HL-60/S4 treated with phorbol 12-myristate 13-acetate at 8.2 ng/mL for 4 days and 3 days (cell line): ENCODE results near the gene CHODL.

Source experiments
- in situ Hi-C: fragments of 300-500 bp; cut with MboI; formaldehyde crosslinking; loops from 2 replicates; pipeline ENCODE4 v1.15.0; 2022; ENCODE audit warnings: low sequenced_read_pairs

CHODL gene, protein sequence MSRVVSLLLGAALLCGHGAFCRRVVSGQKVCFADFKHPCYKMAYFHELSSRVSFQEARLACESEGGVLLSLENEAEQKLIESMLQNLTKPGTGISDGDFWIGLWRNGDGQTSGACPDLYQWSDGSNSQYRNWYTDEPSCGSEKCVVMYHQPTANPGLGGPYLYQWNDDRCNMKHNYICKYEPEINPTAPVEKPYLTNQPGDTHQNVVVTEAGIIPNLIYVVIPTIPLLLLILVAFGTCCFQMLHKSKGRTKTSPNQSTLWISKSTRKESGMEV

DNA sequence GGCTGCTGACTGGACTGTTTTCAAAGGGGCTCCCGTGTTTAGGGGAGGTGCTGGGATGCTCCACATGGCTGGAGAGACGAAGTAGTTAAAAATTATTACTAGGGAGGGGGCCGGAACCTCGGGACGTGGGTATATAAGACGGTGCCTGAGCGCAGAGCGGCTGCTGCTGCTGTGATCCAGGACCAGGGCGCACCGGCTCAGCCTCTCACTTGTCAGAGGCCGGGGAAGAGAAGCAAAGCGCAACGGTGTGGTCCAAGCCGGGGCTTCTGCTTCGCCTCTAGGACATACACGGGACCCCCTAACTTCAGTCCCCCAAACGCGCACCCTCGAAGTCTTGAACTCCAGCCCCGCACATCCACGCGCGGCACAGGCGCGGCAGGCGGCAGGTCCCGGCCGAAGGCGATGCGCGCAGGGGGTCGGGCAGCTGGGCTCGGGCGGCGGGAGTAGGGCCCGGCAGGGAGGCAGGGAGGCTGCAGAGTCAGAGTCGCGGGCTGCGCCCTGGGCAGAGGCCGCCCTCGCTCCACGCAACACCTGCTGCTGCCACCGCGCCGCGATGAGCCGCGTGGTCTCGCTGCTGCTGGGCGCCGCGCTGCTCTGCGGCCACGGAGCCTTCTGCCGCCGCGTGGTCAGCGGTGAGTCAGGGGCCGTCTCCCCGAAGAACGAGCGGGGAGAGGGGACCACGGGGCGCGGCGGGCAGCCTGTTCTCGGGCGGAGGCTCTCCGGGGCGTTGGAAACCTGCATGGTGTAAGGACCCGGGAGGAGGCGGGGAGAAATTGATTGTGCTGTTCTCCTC is at the start of gene CHODL:
Gene CHODL, plus strand, starts transcription at position 163 of the 793 bp plus-strand sequence. Its CDS starts 391 bp downstream, at position 554.
- in situ Hi-C loops = no loop called here

DNA sequence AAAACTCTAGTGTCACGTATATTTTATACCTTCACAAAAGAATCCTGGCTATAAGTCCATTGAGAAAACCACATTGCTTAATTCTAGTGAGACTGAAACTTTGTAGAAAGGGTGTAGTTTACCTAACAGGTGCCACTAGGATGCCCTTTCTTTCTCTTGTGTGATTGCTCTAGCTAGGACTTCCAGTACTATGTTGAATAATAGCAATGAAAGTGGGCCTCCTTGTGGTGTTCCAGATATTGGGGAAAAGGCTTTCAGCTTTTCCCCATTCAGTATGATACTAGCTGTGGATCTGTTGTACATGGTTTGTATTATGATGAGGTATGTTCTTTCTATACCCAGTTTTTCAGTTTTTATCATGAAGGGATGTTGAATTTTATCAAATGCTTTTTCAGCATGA is 39.7 kb upstream of the CHODL start:
- in situ Hi-C loops = no loop called here

DNA sequence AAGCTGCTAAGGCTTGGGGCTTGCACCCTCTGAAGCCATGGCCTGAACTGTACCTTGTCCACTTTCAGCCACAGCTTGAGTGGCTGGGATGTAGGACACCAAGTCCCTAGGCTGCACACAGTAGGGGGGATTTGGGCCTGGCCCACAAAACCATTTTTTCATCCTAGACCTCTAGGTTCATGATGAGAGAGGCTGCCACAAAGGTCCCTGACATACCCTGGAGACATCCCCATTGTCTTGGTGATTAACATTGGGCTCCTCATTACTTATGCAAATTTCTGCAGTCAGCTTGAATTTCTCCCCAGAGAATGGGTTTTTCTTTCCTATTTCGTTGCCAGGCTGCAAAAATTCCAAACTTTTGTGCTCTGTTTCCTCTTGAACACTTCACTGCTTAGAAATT is 26.3 kb upstream of the CHODL start:
- in situ Hi-C loops = no loop called here

DNA sequence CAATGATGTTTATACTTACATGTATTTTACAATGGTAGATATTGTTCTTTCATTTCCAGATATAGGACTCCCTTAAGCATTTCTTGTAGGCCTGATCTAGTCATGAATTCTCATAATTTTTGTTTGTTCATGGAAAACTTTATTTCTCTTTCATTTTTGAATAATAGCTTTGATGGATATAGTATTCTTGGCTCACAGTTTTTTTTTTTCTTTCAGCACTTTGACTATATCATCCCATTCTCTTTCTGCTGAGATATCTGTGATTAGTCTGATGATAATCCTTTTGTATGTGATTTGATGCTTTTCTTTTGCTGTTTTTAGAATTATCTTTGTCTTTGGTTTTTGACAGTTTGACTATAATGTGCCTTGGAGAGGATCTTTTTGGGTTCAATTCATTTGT is 24.1 kb upstream of the CHODL start:
- in situ Hi-C loops = no loop called here

DNA sequence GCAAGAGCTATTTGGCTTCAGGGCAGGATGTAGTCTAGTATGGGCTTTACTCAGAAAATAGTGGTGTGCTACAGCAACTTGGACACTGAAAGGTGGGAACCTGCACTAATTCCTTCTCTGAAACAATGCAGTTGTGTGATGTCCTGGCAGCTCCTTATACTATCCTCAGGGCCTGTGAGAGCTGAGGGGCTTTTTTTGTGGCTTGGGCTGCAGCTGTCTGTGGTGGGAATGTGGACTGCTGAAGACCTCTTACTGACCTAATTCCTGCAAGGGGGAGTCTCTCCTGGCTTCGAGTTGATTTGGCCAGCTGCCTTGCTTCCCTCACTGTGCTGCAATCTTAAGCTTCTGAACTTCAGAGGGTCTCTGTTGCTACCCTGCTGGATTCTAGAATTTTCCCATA is 22.3 kb upstream of the CHODL start:
- in situ Hi-C loops = no loop called here

DNA sequence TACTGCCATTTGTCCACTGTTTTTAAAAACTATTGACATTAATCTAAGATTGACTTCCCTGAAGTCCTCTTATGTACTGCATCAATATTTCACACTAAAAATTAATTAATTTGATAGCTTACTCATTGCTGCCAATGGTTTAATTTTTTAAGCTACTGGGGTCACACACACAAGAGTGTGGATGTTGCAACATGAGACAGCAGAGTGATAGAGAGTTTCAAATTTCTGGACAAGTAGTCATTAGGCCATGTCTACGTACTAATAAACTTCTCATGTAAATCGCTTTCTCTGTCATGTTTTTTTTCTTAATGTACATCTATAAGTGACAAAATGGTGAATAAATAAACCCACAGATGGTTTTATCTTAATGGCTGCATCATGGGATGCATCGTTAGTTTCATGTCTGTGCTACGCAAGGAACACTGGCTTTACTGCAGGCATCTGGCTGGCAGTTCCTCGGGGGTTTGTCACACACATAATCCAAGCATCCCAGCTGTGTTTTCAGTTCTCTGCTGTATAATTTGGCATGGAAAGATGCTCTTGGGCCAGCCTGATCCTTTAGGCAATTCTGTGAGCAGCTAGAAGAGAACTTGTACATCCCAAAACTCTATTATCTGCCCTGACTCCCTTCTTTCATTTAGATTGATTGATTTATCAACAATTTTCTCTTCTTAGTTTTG is 16.4 kb upstream of the CHODL start:
- in situ Hi-C loops = no loop called here

DNA sequence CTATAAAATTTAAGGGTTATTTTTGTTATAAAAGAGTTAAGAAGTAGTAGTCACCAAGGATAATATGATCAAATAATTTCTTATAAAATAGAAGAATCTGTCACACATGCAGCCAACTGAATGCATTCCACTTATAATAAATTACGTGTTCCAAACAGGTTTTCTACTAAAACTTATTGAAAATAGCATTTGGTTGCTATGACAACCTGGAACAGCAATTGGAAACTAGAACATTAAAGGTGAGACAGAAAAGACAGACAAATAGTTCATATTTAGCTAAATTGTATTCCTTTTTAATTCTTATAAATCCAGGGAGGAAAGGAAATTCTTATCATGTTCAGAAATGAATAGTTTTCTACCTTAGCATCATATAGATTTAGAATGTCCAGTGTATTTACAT is 9.1 kb upstream of the CHODL start:
- in situ Hi-C loops = no loop called here

DNA sequence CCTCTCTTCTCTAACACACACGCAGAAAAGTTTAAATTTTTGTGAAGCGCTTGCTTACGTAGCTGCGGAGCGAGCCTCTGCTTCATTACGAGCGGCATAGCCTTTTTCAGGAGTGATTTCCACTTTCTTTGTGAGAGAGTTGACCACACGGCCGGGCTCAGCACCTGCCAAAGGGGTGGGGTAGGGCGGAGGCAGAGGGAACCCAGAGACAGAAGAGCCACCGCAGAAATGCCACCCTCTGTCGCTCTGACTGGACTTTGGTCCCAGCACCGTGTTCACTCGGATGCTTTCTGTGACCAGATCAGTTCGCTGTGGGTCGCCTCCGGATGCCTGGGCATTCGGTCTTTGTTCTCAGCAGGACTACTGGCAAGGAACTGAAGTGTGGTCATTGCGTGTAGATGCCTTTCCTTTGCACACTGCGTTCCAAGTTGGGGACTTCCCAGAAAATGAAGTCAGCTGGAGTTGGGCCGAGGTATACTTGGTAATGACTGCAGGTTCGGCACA is 883 bp downstream of the CHODL start:
- in situ Hi-C loops = no loop called here

DNA sequence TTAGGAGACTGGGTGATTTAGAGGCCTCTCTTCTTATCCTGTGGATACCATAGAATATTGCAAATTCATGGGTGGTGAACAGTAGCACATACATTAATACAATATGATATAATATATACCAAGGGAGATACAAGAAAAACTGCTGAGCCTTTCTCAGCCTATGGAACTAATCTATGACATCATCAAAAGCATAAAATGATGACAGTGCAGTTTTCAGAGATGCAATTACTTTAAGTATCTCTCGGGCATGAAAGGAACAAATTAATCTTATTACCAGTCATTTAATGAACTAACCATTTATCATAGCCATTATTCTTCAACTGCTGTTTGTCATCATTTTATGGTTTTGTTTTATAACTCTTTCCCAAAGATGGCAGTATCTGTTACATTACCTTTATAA is 3.5 kb downstream of the CHODL start:
- in situ Hi-C loops = no loop called here

DNA sequence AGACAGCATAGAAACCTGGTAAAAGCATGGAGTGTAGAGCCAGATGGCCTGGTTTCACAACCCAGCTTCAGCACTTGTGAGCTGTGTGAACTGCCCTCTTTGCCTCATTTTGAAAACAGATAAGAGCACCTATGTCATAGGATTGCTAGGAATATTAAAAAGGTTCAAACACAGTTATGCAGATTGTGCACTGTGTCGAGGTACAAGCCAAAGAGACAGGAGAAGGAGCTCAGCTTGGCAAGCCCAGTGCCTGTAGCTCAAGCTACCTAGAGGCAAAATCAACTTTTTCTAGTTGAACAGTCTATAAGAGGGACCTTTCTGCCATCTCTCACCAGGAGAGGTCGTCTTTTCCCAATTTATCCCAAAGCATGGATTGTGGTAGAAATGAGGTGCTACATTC is 5.0 kb downstream of the CHODL start:
- in situ Hi-C loops = no loop called here

DNA sequence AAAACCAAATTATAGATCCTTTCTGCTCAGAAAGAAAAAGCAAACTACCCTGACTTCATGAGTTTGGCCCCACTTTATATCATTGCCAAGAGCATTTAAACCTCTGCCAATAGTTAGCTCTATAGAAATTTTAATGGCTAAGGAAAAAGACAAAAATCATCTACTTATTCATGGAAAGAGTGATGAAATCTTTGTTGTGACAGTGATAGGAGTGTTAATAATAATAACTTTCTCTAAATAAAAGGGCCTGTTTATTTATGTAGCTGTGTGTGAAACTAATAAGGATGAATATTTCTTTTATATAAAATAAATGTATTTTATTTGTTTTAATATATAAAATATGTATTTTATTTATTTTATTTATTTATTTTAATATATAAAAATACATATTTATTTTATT is 6.4 kb downstream of the CHODL start:
- in situ Hi-C loops = no loop called here

DNA sequence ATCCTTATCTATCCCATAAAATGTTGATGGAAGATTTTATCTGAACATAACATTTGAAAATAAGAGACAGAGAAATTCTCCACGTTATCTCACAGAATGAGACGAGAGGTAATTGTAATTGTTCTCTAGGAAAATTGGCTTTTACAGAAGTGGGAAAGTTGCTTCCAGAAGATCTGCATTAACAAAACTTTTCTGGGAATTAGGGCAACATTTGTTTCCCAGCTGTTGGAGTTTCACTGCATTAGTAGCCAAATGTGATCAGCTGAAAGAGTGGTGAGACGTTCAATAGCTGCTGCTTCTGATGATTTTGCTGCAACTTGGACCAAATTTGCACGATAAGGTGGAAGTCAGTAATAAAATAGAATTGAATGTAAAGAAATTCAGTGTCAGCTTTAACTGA is 7.6 kb downstream of the CHODL start:
- in situ Hi-C loops = no loop called here

DNA sequence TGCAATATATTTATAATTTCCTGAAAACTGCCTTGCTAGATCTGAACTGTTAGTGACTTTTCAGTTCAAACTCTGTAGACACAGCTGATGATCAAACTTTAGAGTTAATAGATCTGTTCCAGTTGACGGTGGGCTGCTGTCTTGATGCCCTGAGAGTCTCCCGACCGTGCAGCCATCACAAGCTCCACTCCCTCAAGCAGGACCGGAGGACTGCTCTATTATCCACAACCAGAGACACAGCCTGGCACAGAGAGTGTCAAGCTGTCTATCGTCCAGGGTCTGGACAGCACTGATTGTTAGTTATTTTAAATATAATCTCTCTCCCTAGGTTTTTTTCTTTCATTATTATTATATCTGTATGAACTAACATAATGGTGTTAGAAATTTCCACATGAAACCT is 8.0 kb downstream of the CHODL start:
- in situ Hi-C loops = no loop called here

DNA sequence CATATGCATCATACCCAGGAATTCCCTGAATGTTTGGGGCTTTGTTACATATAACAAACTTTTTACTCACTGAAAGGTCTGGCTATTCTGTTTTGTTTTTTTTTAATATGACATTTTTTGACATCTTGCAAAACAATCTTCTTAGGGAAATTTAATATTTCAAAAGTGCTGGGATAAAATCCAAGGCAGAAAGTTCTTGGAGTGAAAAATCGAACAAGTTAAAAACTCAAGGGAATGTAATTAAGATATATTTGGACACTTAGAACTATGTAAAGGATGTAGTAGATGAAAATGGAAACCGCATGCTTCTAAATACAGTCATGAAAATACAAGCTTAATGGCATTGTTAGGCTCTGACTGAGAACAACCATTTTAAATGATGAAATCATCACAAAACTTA is 8.6 kb downstream of the CHODL start:
- in situ Hi-C loops = no loop called here

DNA sequence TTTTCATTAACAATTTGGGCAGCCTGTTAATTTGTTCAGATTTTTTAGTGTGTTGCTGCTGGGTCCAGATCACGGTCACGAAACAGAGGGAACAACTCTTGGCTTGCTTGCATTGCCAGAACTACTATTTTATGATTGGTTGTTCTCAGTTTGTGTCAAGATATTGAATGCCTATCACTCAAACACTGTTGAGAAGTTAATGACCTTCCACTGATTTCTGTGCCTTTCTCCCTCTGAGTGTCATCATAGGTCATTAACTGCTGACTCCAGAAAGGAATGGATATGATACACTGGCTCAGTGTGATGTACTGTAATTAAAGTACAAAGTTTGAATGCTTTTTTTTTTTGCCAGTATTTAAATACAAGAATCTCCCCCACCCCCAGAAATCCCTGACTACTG is 9.2 kb downstream of the CHODL start:
- in situ Hi-C loops = no loop called here

DNA sequence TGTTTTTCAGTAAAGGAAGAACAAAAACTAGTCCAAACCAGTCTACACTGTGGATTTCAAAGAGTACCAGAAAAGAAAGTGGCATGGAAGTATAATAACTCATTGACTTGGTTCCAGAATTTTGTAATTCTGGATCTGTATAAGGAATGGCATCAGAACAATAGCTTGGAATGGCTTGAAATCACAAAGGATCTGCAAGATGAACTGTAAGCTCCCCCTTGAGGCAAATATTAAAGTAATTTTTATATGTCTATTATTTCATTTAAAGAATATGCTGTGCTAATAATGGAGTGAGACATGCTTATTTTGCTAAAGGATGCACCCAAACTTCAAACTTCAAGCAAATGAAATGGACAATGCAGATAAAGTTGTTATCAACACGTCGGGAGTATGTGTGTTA is 21.3 kb downstream of the CHODL start:
- in situ Hi-C loops = no loop called here

DNA sequence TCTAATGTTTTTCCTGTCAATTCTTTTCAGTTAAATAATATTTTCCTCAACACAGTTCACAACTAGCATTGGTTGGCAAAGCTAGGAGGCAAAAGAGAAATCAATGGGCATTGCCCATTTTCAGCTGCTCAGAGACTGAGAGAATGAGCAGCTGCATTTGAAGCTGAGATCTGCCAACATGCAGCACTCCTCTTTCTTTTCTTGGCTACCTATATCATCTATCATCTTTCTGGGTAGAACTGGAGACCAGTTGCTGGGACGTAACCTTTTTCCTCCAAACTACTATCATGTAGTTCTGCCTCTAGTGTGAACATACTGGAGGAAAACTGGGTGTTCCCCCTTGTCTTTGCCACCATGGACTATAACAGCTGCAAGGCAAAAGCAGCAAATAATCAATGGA is 22.9 kb downstream of the CHODL start:
- in situ Hi-C loops = no loop called here

DNA sequence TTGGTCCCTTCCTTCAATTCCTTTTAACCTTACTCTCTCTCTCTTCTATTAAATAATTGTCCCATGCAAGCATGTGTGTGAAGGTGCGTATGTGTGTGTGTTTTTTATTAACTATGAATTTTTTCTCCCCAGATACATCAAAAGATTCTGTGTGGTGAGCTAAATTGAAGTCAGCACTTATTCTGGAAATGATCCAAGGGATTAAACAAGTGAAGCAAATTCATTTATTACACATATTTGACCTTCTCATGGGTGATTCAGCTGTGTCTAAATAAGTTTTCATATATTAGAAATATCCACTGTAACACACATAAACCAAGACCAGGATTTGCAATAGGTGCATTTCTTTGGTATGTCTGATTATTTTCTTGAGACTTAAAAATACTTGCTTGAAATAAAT is 24.3 kb downstream of the CHODL start:
- in situ Hi-C loops = no loop called here

DNA sequence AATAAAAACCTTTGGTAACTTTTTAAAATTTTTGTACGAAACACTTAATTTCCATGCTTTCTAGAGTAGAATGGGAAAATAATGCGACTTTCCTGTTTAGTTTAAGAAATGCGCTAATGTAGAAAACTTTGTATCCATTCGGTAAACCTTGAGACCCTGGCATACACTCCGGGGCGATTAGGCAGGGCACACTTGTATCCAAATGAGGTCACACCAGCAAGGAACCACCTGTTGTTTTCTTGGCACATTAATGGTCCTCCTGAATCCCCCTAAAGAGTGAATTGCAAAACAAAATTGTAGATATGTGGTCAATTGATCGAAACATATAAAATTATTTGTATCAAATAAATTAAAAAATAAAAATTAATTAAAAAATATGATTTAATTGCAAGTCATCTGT is 25.2 kb downstream of the CHODL start:
- in situ Hi-C loops = no loop called here

DNA sequence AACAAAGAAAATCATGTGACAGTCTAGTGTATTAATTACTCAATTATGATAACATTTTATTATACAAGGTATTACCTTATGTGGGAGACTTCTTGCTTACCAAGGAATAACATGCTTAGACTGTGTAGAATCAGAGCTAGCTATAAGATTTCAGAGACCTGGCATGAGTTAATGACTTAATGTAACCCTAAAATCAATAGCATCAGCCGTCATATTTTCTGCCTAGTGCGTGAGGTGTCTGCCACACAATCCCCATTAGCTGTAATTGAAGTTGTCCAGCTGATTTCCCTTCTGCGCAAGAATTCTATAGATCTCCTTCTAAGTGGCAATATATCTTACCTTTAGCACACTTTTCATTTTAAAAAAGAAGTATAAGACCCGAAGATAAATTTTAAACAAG is 28.8 kb downstream of the CHODL start:
- in situ Hi-C loops = no loop called here

DNA sequence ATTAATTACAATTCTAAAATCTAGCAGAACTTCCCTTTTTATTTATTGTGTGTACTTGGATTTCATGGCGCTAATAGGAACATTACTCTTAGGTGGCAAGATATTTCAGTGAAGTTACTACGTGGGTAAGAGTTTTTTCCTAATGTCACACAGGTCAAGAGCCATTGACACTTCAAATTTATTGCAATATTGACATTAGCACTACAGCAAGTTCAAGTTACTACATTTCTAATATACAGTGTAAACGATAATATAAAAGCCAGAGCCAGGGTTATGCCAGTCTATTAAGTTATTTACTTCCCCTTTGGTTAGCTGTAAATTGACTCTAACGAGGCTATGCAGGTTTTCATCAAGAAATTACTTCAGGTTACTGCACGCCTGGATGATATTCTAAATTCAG is 29.7 kb downstream of the CHODL start:
- in situ Hi-C loops = no loop called here

DNA sequence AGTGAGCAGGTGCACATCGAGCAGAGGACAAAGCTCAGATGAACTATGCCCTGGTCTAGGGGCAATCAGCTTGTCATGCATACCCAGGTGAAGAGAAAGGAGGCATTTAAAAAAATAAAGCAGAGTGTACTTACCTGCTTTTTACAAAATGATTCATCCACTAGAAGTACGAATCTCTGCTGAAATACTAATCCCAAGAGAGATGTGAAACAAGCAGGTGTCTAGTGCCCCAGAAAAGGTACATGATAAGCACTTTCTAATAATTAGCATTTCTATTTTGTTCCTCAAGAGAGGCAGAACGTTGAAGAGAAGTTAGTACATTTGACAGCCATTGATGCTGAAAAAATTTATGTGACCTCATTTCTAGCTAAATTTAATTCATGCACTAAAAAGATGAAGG is 31.1 kb downstream of the CHODL start:
- in situ Hi-C loops = no loop called here
